ENCODE results near the gene KCTD14.

- no peak for TF ChIP-seq CTCF (IDR thresholded peaks at IDR 0.05)
- no peak for TF ChIP-seq POLR2A (IDR thresholded peaks at IDR 0.05)
Measured at GRCh38 chr11:78011301-78011700, 11.8 kb downstream of the KCTD14 start.
